HCT116 (cell line): ENCODE results near the gene DENND1A. TPM values are rescaled to one million over a fixed set of nuclear protein-coding genes. Genes with fewer than 3 reads are reported as not detected.

Source experiments
- ATAC-seq: fragments of 200-7000 bp; cut with Tn5 transposase; 2 replicates; pipeline ENCODE4 v1.9.1; 2020; ENCODE audit warnings: mild to moderate bottlenecking, moderate library complexity
- BruUV-seq: library from RNA; stranded (reverse); fragments of 400-500 nt; replicated peaks from 2 replicates; lab custom pipeline; 2021; lab: Mats Ljungman, UMichigan
- CTCF ChIA-PET: fragments of 300-600 bp; sonication (Branson Sonifier 250); formaldehyde crosslinking; loops from one replicate; lab custom pipeline; 2021; ENCODE audit warnings: antibody characterized with exemption; lab: Charles Lee
- POLR2A ChIA-PET: fragments of 300-600, 350-600 bp; sonication (Branson Sonifier 250); formaldehyde crosslinking; loops from one replicate; lab custom pipeline; 2021; ENCODE audit warnings: antibody characterized with exemption; lab: Charles Lee
- RAD21 ChIA-PET, 2 experiments: fragments of 300-600 bp; sonication (Branson Sonifier 250); formaldehyde crosslinking; loops; one replicate each; lab custom pipeline; 2023; ENCODE audit warnings: low total read pairs in 2 of 2; ENCODE audit not compliant: uncharacterized antibody in 2 of 2, unreplicated experiment in 2 of 2, low non-redundant PET in 1 of 2; lab: Charles Lee
- DNase-seq: peaks from one replicate; pipeline ENCODE4 v3.0.0-alpha.2; 2010; ENCODE audit warnings: low read depth, low spot score
- H2AFZ ChIP-seq: fragments of 200-600 bp; shearing (Covaris generic), sonication (generic); 2 replicates; pipeline ENCODE4 v1.6.1; 2017; ENCODE audit warnings: low read depth, mixed run types, mixed read lengths, antibody characterized with exemption, low read length; ENCODE audit not compliant: poor library complexity, severe bottlenecking
- H3K27ac ChIP-seq: 2 replicates; pipeline ENCODE4 v1.5.1; 2012; ENCODE audit warnings: low read depth, low read length
- H3K27me3 ChIP-seq: fragments of 200-600 bp; sonication (generic); 2 replicates; pipeline ENCODE4 v1.6.1; 2016; ENCODE audit warnings: mixed run types, low read length, mixed read lengths; ENCODE audit not compliant: insufficient read depth
- H3K36me3 ChIP-seq, 2 experiments: fragments of 200-500 bp in 1 of 2; fragments of 200-600 bp in 1 of 2; sonication (Bioruptor generic) in 1 of 2; sonication (generic) in 1 of 2; 2 replicates each; pipeline versions ENCODE4 v1.5.1 to v1.6.1; 2014 to 2016; ENCODE audit warnings: low read length in 2 of 2, inconsistent platforms in 1 of 2, mixed read lengths in 1 of 2, mixed run types in 1 of 2; ENCODE audit not compliant: insufficient read depth in 2 of 2, control insufficient read depth in 1 of 2
- H3K4me1 ChIP-seq, 2 experiments: fragments of 200-600 bp in 1 of 2; sonication (generic) in 1 of 2; 2 replicates each; pipeline versions ENCODE4 v1.5.1 to v1.6.1; 2012 to 2017; ENCODE audit warnings: low read length in 2 of 2, inconsistent platforms in 1 of 2, mild to moderate bottlenecking in 1 of 2, mixed read lengths in 1 of 2, mixed run types in 1 of 2, moderate library complexity in 1 of 2; ENCODE audit not compliant: insufficient read depth in 2 of 2, control insufficient read depth in 1 of 2
- H3K4me2 ChIP-seq: fragments of 200-600 bp; sonication (generic); 2 replicates; pipeline ENCODE4 v1.6.1; 2017; ENCODE audit warnings: mixed run types, low read length, mixed read lengths
- H3K4me3 ChIP-seq, 2 experiments: fragments of 200-600 bp in 1 of 2; sonication (generic) in 1 of 2; replicated peaks in 1 of 2; 2 replicates each; pipeline ENCODE4 v1.5.1; 2011 to 2016; ENCODE audit warnings: low read length in 2 of 2, control low read depth in 1 of 2, low read depth in 1 of 2, mild to moderate bottlenecking in 1 of 2, mixed read lengths in 1 of 2, mixed run types in 1 of 2
- H3K79me2 ChIP-seq: fragments of 200-600 bp; sonication (generic); 2 replicates; pipeline ENCODE4 v1.6.1; 2017; ENCODE audit warnings: mild to moderate bottlenecking, mixed run types, low read length, moderate library complexity, mixed read lengths; ENCODE audit not compliant: insufficient read depth
- H3K9ac ChIP-seq: fragments of 200-600 bp; sonication (generic); 2 replicates; pipeline ENCODE4 v1.6.1; 2016; ENCODE audit warnings: low read length, mixed read lengths
- H3K9me2 ChIP-seq: fragments of 200-600 bp; sonication (generic), shearing (Covaris generic); 2 replicates; pipeline ENCODE4 v1.6.1; 2017; ENCODE audit warnings: mixed run types, mild to moderate bottlenecking, moderate library complexity; ENCODE audit not compliant: insufficient read depth
- H3K9me3 ChIP-seq, 2 experiments: fragments of 200-500 bp in 1 of 2; fragments of 200-600 bp in 1 of 2; sonication (Bioruptor generic) in 1 of 2; sonication (generic) in 1 of 2; 2 replicates each; pipeline ENCODE4 v1.6.1; 2014 to 2017; ENCODE audit warnings: low read length in 2 of 2, mixed read lengths in 2 of 2, inconsistent platforms in 1 of 2, low read depth in 1 of 2, mild to moderate bottlenecking in 1 of 2, mixed run types in 1 of 2, moderate library complexity in 1 of 2; ENCODE audit not compliant: control insufficient read depth in 1 of 2, insufficient read depth in 1 of 2
- H4K20me1 ChIP-seq: fragments of 200-600 bp; sonication (generic), shearing (Covaris generic); 2 replicates; pipeline ENCODE4 v1.6.1; 2017; ENCODE audit warnings: mixed run types, mild to moderate bottlenecking, moderate library complexity; ENCODE audit not compliant: insufficient read depth
- CTCF ChIP-seq, 3 experiments: fragments of 200-600 bp in 1 of 3; sonication (generic) in 1 of 3; IDR thresholded peaks in 2 of 3; conservative IDR thresholded peaks in 1 of 3; 2 replicates each; pipeline ENCODE4 v1.5.1; 2012 to 2017; ENCODE audit warnings: low read depth in 2 of 3, low read length in 2 of 3, antibody characterized with exemption in 1 of 3, borderline replicate concordance in 1 of 3, control low read depth in 1 of 3, mild to moderate bottlenecking in 1 of 3, mixed read lengths in 1 of 3, mixed run types in 1 of 3, moderate library complexity in 1 of 3; ENCODE audit not compliant: insufficient read depth in 1 of 3
- EZH2 ChIP-seq: fragments of 200-600 bp; sonication (generic); IDR thresholded peaks from 2 replicates; pipeline ENCODE4 v1.6.1; 2017; ENCODE audit warnings: antibody characterized with exemption, mixed run types
- MAX ChIP-seq: IDR thresholded peaks from 2 replicates; pipeline ENCODE4 v1.6.1; 2012
- POLR2AphosphoS5 ChIP-seq: IDR thresholded peaks from 2 replicates; pipeline ENCODE4 v1.6.1; 2011; ENCODE audit warnings: mild to moderate bottlenecking, low read depth, low read length, moderate library complexity
- TCF7L2 ChIP-seq: IDR thresholded peaks from 2 replicates; pipeline ENCODE4 v1.7.0; 2011; ENCODE audit warnings: borderline replicate concordance, inconsistent platforms; ENCODE audit not compliant: insufficient read depth, insufficient read length; ENCODE audit errors: extremely low read depth
- ZBTB33 ChIP-seq: IDR thresholded peaks from 2 replicates; pipeline ENCODE4 v1.6.1; 2011; ENCODE audit warnings: mild to moderate bottlenecking, low read length, moderate library complexity; ENCODE audit not compliant: insufficient replicate concordance; ENCODE audit errors: extremely low read depth
- intact Hi-C: fragments of 100-400 bp; cut with micrococcal nuclease; formaldehyde crosslinking; loops from 2 replicates; pipeline ENCODE4 v1.10.0; 2022
- total RNA-seq: library from RNA; stranded (reverse); gene quantifications from one replicate; pipeline ENCODE4 v1.2.1, GENCODE V29; 2021; ENCODE audit not compliant: unreplicated experiment

DENND1A gene
- total RNA-seq, 1 experiment from 2014 or later, result 33.0 TPM

GRCh38 chr9:123941524-123942070 lies 11.7 kb upstream of the DENND1A start:
- H4K20me1 ChIP-seq, result no peaks in the 10 kb centered on the region
- intact Hi-C loops, result no loop called here
- no TSS peak for BruUV-seq
- ChIA-PET CTCF (no interaction called here), POLR2A (no interaction called here), RAD21 (no interaction called here)
- H3K27me3 ChIP-seq, result no peaks in the 10 kb centered on the region
- H3K4me1 ChIP-seq, result no peaks in the 10 kb centered on the region
- H3K79me2 ChIP-seq, result no peaks in the 10 kb centered on the region
- no peak overlapping the region for H3K4me3 ChIP-seq
- DNase-seq, result no peak
- H3K9me3 ChIP-seq, result no peaks in the 10 kb centered on the region
- H3K4me2 ChIP-seq, result no peak overlapping the region
- H3K27ac ChIP-seq, result no peak overlapping the region
- no peak overlapping the region for H3K9ac ChIP-seq
- H3K36me3 ChIP-seq, result no peaks in the 10 kb centered on the region
- no peak overlapping the region for H2AFZ ChIP-seq
- no peak for ATAC-seq
- TF ChIP-seq POLR2AphosphoS5, result no peak
- no peak for TF ChIP-seq CTCF (IDR thresholded peaks at IDR 0.05 in 2 of 3, conservative IDR thresholded peaks at IDR 0.05 in 1 of 3; ENCODE audit: borderline replicate concordance in 1 of 3, insufficient read depth in 1 of 3, low read depth in 2 of 3, low read length in 2 of 3)
- TF ChIP-seq MAX, result no peak
- no peak for TF ChIP-seq ZBTB33
- no peak for TF ChIP-seq EZH2
- no peak for TF ChIP-seq TCF7L2
- H3K9me2 ChIP-seq, result no peaks in the 10 kb centered on the region
